GM18951 (cell line): ENCODE measurements around the gene MT1H.

ENCODE experiments used
- POLR2A ChIP-seq: IDR thresholded peaks from 4 replicates; pipeline ENCODE4 v1.6.1; 2011; ENCODE audit warnings: mild to moderate bottlenecking; ENCODE audit not compliant: insufficient read length, insufficient read depth; ENCODE audit errors: extremely low read depth
- in situ Hi-C: fragments of 300-500 bp; cut with MboI; formaldehyde crosslinking; loops from one replicate; pipeline ENCODE4 v1.12.0; 2022; ENCODE audit warnings: low sequenced_read_pairs, mixed read lengths, inconsistent platforms; ENCODE audit not compliant: unreplicated experiment

The MT1H gene

DNA sequence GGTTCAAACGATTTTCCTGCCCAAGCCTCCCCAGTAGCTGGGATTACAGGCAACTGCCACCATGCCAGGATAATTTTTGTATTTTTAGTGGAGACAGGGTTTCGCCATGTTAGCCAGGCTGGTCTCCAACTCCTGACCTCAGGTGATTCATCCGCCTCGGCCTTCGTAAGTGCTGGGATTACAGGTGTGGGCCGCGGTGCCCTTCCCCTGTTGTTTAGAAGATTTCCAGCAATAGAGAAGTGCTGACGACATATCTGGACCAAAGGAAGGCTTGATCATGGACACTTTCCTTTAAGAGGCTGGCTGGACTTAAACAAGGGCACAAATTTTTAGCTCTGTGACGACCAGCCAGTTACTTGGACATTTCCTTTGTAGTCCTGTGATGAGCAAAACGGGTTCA lies 38.4 kb upstream of the MT1H start:
- in situ Hi-C loops: no loop called here

GRCh38 chr16:56631832-56632155 lies 37.8 kb upstream of the MT1H start:
- in situ Hi-C loops: no loop called here
- no peak for TF ChIP-seq POLR2A

More for the DNA sequence above, 38.4 kb upstream of the MT1H start:
- TF ChIP-seq POLR2A: no peak

DNA sequence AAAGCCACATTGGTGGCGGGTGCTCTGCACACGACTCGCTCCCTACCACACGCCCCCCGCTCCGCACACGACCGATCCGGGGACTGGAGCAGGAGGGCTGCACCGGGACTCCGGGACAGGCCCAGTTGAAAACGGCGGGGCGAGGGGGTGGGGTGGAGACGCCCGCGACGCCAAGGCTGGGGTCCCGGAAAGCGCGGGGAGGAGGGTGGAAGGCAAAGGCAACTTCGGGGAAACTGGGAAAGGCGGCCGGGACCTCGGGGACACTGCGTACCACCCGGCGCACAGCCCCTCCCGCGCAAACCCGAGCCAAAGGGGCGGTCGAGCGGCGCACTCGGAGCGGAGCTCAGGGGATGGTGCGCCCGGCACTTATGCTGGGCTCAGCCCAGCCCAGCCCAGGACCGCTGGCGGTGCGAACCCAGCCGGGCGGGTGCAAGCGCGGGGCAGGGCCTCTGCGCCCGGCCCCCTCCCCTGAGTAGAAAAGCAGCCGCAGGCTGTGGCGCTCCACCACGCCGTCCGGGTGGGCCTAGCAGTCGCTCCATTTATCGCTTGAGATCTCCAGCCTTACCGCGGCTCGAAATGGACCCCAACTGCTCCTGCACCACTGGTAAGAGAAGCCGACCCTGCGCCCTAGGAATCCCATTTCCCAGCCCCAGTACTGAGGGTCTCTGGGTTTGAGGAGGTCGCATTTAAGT lies 37.3 kb upstream of the MT1H start, which contains the start of gene MT1M:
Gene MT1M, plus strand, starts transcription at position 504 of the 692 bp plus-strand sequence. Its CDS starts 73 bp downstream, at position 577.
- in situ Hi-C loops: no loop called here
- TF ChIP-seq POLR2A: no peak

DNA sequence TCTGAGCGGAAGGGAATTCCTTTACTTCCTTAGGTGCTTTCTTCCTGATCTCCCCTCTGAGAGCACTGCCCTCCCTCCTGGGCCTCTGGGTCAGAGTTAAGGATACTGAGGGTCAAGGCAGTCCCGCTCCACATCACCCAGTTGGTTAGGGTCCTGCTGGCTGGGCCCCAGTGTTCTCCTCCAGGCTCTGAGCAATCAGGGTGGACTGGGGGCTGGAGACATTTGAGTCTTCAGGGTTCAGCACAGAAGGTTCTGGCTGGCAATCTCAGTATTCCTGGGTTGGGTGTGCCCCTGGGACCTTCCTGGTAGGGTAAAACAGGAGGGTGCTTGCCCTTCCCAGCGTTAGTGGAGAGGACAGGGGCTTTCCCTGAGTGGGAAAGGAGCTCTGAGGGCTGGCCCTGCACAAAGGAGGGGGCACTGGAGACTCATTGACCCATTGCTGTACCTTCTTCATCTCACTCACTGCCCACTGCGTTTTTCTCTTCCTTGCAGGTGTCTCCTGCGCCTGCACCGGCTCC lies 36.7 kb upstream of the MT1H start:
- in situ Hi-C loops: no loop called here
- TF ChIP-seq POLR2A: no peak

DNA sequence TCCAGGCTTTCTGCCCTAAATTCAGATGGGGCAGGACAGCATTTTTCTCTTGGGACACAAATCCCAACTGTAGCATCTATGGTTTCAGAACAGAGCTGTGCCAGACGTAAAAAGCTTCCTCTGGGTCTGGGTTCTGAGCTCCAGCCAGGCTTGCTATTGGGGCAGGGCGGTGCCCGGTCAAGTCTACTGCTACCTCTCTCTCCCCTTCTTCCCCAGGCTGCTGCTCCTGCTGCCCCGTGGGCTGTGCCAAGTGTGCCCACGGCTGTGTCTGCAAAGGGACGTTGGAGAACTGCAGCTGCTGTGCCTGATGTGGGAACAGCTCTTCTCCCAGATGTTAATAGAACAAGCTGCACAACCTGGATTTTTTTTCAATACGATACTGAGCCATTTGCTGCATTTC lies 36.1 kb upstream of the MT1H start:
- TF ChIP-seq POLR2A: no peak
- in situ Hi-C loops: no loop called here

DNA sequence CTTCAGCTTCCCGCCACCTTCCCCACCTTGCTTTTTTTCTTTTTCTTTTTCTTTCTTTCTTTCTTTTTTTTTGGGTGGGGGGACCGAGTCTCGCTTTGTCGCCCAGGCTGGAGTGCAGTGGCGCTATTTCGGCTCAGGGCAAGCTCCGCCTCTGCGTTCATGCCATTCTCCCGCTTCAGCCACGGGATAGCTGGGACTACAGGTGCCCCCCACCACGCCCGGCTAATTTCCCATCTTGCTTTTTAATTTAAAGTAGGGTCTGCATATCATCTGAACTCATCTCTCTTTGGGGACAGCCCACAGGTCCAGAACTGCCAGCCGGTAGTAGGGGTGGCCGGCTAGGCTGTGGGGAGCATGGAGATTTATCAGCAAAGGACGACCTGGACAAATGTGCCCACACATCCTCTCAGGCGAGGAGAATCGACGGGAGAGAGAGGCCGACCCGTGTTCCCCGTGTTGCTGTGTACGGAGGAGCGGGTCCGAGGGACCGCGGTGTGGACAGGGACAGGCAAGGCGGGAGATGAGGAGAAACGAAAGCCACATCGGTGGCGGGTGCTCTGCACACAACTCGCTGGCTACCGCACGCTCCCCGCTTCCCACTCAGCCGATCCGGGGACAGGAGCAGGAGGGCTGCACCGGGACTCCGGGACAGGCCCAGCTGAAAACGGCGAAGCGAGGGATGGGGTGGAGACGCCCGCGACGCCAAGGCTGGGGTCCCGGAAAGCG lies 34.7 kb upstream of the MT1H start:
- in situ Hi-C loops: no loop called here
- no peak for TF ChIP-seq POLR2A

- TF ChIP-seq POLR2A: no peak
- in situ Hi-C loops: no loop called here
Observed at GRCh38 chr16:56635441-56635967, 34.1 kb upstream of the MT1H start.

- TF ChIP-seq POLR2A: no peak
- in situ Hi-C loops: no loop called here
Observed at GRCh38 chr16:56636616-56637413, 32.8 kb upstream of the MT1H start.

DNA sequence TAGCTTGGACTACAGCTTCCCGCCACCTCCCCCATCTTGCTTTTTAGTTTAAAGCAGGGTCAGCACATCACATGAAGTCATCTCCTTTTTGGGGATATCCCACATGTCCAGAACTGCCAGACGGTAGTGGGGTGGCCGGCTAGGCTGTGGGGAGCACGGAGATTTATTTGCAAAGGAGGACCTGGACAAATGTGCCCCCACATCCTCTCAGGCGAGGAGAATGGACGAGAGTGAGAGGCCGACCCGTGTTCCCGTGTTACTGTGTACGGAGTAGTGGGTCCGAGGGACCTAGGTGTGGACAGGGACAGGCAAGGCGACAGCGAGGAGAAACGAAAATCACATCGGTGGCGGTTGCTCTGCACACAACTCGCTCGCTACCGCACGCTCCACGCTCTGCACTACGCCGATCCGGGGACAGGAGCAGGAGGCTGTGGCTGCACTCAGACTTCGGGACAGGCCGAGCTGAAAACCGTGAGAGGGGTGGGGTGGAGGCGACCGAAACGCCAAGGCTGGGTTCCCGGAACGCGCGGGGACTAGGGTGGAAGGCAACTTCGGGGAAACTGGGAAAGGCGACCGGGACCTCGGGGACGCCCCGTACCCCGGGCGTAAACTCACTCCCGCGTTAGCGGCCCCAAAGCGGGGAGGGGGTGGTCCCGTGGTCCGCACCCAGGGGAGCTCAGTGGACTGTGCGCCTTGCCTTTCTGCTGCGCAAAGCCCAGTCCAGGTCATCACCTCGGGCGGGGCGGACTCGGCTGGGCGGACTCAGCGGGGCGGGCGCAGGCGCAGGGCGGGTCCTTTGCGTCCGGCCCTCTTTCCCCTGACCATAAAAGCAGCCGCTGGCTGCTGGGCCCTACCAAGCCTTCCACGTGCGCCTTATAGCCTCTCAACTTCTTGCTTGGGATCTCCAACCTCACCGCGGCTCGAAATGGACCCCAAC lies 31.5 kb upstream of the MT1H start, which contains the start of gene MT1A:
Gene MT1A, plus strand, starts transcription at position 853 of the 937 bp plus-strand sequence. Its CDS starts 73 bp downstream, at position 926.
- in situ Hi-C loops: no loop called here
- no peak for TF ChIP-seq POLR2A

DNA sequence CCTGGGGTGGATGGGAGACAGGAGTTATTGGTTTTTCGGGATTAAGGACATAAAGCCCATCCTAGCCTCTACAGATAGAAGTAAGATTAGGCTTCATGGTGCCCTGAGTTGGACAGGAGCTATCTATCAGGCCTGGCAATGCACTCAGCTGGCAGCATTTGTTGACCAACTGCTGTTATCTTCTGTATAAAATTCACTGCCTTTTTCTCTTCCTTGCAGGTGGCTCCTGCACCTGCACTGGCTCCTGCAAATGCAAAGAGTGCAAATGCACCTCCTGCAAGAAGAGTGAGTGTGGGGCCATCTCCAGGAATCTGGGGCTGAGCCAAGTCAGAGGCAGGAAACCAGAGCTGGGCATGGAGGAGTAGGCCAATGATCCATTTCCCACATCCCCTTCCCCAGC lies 30.6 kb upstream of the MT1H start:
- no peak for TF ChIP-seq POLR2A
- in situ Hi-C loops: no loop called here

GRCh38 chr16:56640076-56640475 lies 29.5 kb upstream of the MT1H start:
- no peak for TF ChIP-seq POLR2A
- in situ Hi-C loops: no loop called here

DNA sequence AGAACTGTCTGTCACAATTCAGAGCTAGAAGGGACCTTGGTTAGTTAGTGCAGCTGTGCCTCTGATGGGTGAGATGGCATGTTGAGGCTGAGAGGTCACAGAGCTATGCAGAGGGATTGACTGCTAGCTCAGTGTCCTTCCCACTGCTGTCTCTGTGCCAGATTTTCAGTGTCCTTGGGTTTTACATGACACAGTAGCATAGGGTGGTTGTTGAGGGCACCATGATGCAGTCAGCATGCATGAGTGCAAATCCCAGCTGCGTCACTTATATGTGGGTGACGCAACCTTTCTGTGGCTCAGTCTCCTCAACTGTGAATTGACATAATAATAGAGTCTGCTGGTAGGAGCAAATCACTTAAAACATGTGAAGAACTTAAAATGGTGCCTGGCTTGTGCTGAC lies 28.4 kb upstream of the MT1H start:
- no peak for TF ChIP-seq POLR2A
- in situ Hi-C loops: no loop called here
